ENCODE data around the gene NIN.
"Not testable (repeated sequence)": the region's sequence is repeated elsewhere in the genome, so short reads cannot be mapped to it uniquely, and the experiment has no call there.

Gene NIN

GRCh38 chr14:50705026-50705593 lies 125.9 kb downstream of the NIN start:
- DNase-seq: no peak

GRCh38 chr14:50704454-50705010 lies 126.4 kb downstream of the NIN start:
- DNase-seq: no peak

DNA sequence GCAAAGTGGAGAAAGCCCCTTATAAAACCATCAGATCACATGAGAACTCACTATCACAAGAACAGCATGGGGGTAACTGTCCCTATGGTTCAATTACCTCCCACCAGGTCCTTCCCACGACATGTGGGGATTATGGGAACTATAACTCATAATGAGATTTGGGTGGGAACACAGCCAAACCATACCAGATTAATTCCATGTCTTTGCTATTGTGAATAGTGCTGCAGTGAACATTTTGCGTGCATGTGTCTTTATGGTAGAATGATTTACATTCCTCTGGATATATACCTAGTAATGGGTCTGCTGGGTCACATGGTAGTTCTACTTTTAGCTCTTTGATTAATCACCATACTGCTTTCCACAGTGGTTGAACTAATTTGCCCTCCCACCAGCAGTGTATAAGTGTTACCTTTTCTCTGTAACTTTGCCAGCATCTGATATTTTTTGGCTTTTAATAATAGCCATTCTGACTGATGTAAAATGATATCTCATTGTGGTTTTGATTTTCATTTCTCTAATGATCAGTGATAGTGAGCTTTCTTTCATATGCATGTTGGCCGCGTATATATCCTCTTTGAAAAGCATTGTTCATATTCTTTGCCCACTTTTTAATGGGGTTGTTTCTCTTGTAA lies 133.2 kb downstream of the NIN start:
- no peak for DNase-seq

- not testable (repeated sequence) for DNase-seq
Observed at GRCh38 chr14:50694260-50694659, 136.7 kb downstream of the NIN start.

GRCh38 chr14:50688875-50689274 lies 142.1 kb downstream of the NIN start:
- DNase-seq: no peak

DNA sequence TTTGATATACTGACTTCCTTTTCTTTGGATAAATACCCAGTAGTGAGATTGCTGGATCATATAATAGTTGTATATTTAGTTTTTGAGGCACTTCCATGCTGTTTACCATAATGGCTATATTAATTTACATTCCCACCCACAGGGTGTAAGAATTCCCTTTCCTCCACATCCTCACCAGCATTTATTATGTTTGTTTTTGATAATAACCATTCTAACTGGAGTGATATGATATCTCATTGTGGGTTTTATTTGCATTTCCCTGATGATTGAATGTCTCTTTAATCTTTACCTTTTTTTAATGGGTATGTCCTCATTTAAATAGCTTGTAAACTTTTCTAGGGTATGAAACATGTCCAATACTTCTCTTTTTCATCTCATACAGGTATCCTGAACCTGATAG lies 151.3 kb downstream of the NIN start:
- DNase-seq: no peak

DNA sequence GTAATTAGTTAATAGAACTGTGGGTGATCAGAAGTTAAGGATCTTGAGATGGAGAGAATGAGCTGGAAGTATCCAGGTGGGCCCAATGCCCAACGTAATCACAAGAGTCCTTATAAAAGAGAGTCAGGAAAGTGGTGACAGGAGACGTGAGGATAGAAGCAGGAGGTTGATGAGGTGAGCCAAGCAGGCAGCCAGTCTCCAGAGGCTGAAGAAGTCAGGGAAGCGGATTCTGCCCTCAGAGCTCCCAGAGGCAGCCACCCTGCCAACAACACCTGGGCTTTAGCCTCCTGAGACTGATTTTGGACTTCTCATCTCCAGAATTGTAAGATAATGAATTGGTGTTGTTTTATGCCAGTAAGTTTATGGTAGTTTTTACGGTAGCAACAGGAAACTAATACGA lies 152.8 kb downstream of the NIN start:
- no peak for DNase-seq

GRCh38 chr14:50677527-50678063 lies 153.4 kb downstream of the NIN start:
- DNase-seq: no peak

- no peak for DNase-seq
Observed at GRCh38 chr14:50676814-50677516, 154.0 kb downstream of the NIN start.

- DNase-seq: no peak
Observed at GRCh38 chr14:50675597-50675996, 155.4 kb downstream of the NIN start.

DNA sequence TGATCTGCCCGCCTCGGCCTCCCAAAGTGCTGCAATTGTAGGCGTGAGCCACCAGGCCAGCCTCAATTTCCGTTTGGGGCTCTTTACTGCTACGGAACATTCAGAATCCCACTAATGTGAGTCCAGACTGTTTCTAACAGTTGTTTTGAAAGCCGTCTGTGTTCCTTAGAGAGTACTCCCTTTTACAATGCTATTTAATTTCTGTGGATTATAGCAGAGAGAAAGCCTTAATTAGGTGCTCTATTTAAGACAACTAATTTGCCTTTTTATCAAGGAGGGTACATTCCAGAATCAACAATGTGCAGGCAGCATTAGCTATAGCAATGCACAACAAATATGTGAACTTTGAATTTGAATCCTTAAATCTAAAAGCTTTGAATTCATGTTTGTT lies 160.1 kb downstream of the NIN start:
- DNase-seq: no peak

- DNase-seq: no peak
Observed at GRCh38 chr14:50670196-50670865, 160.6 kb downstream of the NIN start.
